ENCODE results near the gene HINT3.

- TF ChIP-seq CTCF (IDR thresholded peaks at IDR 0.05) (no peak), POLR2A (IDR thresholded peaks at IDR 0.05) (peak; percentile 98)
These were observed 37.6 kb upstream of the HINT3 start for GRCh38 chr6:125918681-125919566.
